GM19468 (cell line): ENCODE results near the gene PPP1R12C.
"Not testable (repeated sequence)": the region's sequence is repeated elsewhere in the genome, so short reads cannot be mapped to it uniquely, and the experiment has no call there.

Experiments used
- ATAC-seq: cut with Tn5 transposase; IDR thresholded peaks from one replicate; pipeline ENCODE4 v1.9.1; 2021; ENCODE audit warnings: mild to moderate bottlenecking, moderate library complexity, moderate number of reproducible peaks; ENCODE audit not compliant: unreplicated experiment; ENCODE audit errors: extremely low read depth

The PPP1R12C gene

DNA sequence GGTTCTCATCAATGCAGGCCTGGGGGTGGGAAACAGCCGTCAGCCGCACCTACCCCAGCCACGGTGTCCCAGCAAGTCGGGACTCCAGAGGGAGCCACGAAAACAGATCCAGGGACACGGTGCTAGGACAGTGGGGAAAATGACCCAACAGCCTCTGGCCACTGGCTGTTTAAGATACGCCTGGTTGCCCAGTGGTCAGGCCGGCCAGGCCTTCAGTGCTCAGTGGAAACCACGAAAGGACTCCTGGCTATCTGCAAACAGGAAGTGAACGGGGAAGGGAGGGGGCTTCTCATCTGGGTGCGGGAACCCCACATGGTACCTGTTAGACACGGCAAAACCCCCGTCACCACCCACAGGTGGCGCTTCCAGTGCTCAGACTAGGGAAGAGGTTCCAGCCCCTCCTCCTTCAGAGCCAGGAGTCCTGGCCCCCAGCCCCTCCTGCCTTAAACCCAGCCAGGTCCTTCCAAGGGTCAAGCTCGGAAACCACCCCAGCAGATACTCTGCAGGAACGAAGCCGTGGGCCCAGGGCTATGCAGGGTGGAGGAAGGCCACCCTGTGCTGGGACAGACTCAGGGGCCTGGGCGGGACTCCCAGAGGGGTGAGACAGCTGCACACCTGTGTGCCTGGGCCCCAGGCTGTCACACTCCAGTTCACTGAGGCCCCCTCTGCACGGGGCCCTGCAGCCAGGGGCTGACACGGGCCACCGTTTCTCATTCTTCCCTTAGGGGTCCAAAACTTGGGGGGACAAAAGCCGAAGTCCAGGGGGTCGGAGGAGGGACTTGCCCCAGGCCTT is 4.5 kb downstream of the PPP1R12C start:
- ATAC-seq: no peak

DNA sequence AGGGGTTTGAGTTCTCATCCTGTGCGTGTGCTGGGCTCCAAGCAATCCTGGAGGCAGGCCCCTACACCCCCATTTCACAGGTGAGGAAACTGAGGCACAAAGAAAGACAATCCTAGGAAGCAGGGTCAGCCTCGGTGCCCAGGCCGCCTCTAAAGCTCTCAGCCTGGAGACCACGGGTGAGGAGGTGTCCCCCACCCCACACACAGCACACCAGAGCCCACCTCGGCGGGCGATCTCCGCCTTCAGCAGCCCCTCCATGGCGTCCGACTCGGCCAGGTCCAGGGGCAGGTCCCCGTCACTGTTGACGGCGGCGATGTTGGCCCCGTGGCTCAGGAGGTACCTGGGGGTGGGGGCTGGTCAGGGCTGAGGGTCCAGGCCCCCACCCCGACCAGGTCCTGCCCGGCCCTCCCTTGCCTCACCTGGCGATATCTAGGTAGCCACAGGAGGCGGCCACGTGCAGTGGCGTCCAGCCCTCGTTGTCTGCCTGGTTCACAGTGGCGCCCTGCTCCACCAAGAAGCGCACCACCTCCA is 5.1 kb downstream of the PPP1R12C start:
- no peak for ATAC-seq

- no peak for ATAC-seq
These were observed 6.1 kb downstream of the PPP1R12C start for GRCh38 chr19:55111238-55111831.

GRCh38 chr19:55109527-55110291 is 7.7 kb downstream of the PPP1R12C start:
- ATAC-seq: no peak

DNA sequence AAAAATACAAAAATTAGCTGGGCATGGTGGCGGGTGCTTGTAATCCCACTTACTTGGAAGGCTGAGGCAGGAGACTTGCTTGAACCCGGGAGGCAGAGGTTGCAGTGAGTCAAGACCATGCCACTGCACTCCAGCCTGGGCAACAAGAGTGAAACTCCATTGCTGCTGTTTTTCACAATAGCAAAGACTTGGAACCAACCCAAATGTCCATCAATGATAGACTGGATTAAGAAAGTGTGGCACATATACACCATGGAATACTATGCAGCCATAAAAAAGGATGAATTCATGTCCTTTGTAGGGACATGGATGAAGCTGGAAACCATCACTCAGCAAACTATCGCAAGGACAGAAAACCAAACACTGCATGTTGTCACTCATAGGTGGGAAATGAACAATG is 10.2 kb downstream of the PPP1R12C start:
- ATAC-seq: not testable (repeated sequence)

DNA sequence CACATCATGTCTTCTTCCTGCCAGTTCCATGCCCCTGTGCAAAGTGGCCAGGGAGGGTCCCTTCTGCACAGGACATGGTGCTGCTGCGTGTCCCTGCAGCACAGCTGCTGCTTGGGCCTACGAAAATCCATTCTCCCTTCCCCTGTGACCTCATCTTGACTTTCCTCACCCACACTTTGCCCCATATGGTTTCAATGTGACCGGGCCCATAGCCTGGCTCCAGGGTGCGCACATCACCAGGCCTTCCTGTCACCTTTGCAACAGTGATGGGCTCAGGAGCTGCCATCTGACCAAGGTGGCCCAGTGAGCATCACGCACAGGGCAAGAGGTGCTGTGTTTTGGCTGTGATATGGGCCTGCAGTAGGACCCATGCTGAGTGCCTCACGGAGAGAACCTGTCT is 10.8 kb downstream of the PPP1R12C start:
- no peak for ATAC-seq

DNA sequence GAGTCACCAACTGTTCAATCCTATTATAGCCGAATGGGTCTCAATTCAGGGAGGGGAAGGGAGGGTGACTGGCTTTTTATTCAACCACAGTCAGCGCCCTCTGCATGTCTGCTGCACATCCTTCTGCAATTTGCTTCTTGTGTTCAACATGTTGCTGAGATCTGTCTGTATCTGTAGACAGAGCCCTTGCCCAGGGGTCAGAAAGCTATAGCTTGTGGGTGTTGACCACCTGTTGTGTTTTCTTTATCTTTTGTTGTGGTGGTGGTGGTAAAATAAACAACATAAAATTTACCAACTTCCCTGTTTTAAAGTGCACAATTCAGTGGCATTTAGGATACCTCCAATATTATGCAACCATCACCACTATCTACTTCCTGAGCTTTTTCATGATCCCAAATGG is 12.2 kb downstream of the PPP1R12C start:
- ATAC-seq: no peak

- no peak for ATAC-seq
These were observed 14.2 kb downstream of the PPP1R12C start for GRCh38 chr19:55103190-55103589.

DNA sequence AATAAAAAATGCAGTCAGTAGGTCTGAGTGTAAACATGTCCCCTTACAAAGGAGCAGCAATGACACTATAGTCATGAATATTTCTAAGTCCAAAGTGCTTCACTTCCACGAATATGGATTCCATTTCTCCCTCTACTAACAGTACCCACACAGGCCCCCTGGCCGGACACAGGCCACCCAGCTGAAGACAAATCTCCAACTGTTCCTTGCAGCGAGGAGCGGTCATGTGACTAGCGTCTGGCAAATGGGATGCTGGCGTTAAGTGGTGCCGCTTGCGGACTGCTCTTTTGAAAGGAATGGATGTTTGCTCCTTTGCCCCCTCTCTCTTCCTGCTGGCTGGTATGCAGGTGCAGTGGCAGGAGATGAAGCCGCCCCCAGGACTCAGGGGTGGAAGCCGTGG is 16.2 kb downstream of the PPP1R12C start:
- no peak for ATAC-seq

- ATAC-seq: no peak
These were observed 17.6 kb downstream of the PPP1R12C start for GRCh38 chr19:55099557-55100506.

GRCh38 chr19:55098716-55099556 is 18.5 kb downstream of the PPP1R12C start:
- ATAC-seq: no peak

DNA sequence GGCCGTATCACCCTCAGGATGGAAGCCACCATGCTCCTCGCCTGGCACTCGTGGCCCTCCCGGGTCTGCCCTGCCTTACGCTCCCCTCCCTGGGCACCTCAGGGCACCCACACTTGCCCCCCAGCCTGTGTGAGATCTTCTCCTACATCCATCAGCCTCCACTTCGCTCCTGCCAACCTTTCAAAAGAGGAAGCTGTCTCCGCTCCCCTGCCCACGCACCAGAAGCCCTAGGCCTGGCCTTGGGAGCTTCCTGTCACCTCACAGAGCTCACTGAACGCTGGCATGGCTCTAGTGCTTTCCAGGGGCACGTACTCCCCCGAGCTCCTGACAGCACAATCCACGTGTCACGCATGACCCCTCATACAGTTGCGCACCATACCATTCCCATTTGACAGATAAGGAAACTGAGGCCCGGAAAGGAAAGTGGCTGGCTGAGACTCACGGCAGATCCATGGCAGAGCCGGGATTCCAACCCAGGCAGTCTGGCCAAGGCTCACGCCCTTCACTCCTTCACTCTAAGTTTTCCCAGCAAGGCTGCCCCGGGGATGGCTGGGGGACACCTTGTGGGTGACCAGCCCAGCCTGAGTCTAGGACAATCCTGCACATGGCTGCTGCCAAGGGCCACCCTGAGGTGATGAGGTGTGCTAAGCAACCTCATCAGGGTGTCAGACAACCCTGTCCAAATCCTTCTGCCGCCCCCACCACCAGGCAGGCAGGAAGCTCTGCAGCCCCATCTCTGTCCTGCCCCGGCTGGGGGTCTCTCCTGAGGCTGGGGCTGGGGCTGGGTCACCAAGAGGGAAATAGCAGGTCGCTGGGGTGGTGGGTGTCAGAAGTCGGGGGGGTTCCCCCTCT is 19.3 kb downstream of the PPP1R12C start:
- ATAC-seq: no peak

DNA sequence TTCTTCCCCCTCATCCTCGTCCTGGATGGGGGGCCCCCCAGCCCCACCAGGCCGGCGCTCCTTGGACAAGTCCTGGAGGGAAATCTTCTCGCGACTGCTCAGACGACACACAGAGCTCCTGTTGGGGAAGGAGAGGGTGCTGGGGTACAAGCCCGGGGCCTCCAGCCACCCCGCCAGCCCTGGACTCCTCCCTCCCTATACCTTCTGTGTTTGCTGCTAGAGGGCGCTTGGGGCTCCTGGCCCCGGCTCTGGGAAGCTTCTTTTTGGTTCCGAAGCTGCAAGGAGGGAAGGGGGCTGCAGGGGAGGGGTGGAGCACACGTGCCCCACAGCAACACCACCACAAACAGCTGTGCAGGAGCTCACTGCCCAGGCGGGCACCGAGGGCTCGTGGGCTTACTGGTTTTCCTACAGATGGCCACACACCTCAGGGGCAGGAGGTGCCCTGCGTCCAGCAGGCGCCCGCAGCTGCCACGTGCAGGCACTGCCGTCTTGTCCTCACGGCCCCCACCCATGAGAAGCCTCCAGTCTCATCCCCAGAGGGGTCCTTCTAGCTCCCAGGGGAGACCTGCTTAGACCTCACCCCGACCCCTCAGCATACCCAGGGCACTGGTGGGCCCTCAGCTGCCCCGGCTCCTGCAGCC is 21.3 kb downstream of the PPP1R12C start:
- no peak for ATAC-seq

- ATAC-seq: no peak
These were observed 22.0 kb downstream of the PPP1R12C start for GRCh38 chr19:55095260-55096060.

GRCh38 chr19:55094456-55095259 is 22.8 kb downstream of the PPP1R12C start:
- no peak for ATAC-seq
